ENCODE measurements around the gene AAMP.
A peak's percentile ranks its signal among the peaks of the same experiment; 100 is the strongest.

AAMP gene

DNA sequence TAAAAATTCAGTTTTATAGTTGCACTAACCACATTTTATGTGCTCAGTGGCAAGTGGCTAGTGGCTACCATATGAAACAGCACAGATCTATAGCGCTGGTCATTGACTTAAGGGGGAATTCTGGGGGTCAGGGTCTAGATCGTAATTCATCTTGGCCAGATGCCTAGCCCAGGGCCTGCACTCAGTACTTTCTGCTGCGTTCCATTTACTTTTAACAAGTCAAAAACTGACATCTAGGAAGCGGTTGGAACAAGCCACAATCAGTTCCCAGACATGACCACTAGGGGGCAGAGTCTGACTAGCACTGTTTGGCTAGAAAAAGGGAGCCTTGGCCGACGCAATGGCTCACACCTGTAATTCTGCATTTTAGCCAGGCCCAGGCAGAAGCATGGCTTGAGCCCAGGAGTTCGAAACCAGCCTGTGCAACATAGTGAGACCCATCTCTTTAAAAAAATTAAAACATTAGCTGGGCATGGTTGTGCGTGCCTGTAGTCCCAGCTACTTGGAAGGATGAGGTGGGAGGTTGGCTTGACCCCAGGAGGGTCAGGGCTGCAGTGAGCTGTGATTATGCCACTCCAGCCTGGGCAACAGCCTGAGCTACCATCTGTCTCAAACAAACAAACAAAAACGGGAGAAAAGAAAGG, 31.4 kb upstream of the AAMP start:
- Mint-ChIP-seq H3K9me3 (no peaks in the 10 kb centered on the region), H3K4me1 (peaks cover 8% of the 10 kb centered on the region), H3K4me3 (no peak overlapping the region), H3K27me3 (no peaks in the 10 kb centered on the region), H3K36me3 (no peaks in the 10 kb centered on the region), H3K27ac (no peak overlapping the region)
- ATAC-seq (ENCODE audit: low read depth) (peak; percentile 96), DNase-seq (ENCODE audit: low spot score in 2 of 2) (peak; percentile 87 to 89)

DNA sequence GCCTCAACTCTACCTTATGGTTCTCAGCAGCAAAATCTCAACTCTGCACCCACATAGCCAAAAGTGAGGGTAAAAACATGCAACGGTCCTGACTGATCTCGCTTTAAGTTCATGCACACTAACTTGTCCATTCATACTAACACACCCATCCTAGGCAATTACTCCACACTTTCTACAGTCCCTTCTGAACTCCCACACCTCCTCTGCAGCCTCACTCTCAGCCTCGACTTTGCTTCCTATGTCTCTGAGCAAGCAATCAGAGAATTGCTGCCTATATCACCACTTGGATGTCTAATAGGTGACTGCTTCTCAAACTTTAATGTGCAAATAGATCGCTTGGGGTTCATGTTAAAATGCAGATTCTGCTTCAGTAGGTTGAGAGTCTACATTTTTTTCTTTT, 30.2 kb upstream of the AAMP start:
- Mint-ChIP-seq H3K27me3 (no peaks in the 10 kb centered on the region), H3K36me3 (no peaks in the 10 kb centered on the region), H3K4me3 (no peak overlapping the region), H3K4me1 (peaks cover 10% of the 10 kb centered on the region), H3K27ac (no peak overlapping the region), H3K9me3 (no peaks in the 10 kb centered on the region)
- ATAC-seq (ENCODE audit: low read depth): no peak
- no peak for DNase-seq (ENCODE audit: low spot score in 2 of 2)

GRCh38 chr2:218298314-218298875, 28.5 kb upstream of the AAMP start:
- H3K27me3 Mint-ChIP-seq: no peaks in the 10 kb centered on the region
- no peak overlapping the region for H3K4me3 Mint-ChIP-seq
- no peaks in the 10 kb centered on the region for H3K36me3 Mint-ChIP-seq
- peaks cover 24% of the 10 kb centered on the region for H3K4me1 Mint-ChIP-seq
- no peak for ATAC-seq (ENCODE audit: low read depth)
- no peak for DNase-seq (ENCODE audit: low spot score in 2 of 2)
- no peaks in the 10 kb centered on the region for H3K9me3 Mint-ChIP-seq
- H3K27ac Mint-ChIP-seq: peak overlapping the region; percentile 0

DNA sequence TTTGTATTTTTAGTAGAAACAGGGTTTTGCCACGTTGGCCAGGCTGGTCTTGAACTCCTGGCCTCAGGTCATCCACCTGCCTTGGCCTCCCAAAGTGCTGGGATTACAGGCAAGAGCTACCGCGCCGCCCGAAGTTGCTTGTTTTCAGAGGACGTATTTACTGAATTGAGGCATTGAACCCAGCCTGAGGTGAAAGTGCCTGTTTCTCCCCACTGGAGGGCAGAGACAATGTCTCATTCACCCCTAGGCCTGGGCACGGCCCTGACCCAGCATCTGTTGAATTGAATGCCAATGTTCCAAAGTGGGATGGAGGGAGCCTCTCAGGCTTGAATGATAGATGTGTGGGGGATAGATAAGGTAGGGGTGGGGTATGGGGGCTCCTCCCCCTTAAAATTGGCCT, 26.9 kb upstream of the AAMP start:
- Mint-ChIP-seq H3K9me3 (no peaks in the 10 kb centered on the region), H3K4me3 (no peak overlapping the region), H3K27ac (no peak overlapping the region), H3K27me3 (no peaks in the 10 kb centered on the region), H3K4me1 (peaks cover 29% of the 10 kb centered on the region), H3K36me3 (no peaks in the 10 kb centered on the region)
- ATAC-seq (ENCODE audit: low read depth) (no peak), DNase-seq (ENCODE audit: low spot score in 2 of 2) (no peak)

GRCh38 chr2:218296200-218296599, 26.3 kb upstream of the AAMP start:
- Mint-ChIP-seq H3K4me1 (peaks cover 28% of the 10 kb centered on the region), H3K27ac (no peak overlapping the region), H3K27me3 (no peaks in the 10 kb centered on the region), H3K9me3 (no peaks in the 10 kb centered on the region), H3K4me3 (no peak overlapping the region), H3K36me3 (no peaks in the 10 kb centered on the region)
- ATAC-seq (ENCODE audit: low read depth) (no peak), DNase-seq (ENCODE audit: low spot score in 2 of 2) (no peak)

DNA sequence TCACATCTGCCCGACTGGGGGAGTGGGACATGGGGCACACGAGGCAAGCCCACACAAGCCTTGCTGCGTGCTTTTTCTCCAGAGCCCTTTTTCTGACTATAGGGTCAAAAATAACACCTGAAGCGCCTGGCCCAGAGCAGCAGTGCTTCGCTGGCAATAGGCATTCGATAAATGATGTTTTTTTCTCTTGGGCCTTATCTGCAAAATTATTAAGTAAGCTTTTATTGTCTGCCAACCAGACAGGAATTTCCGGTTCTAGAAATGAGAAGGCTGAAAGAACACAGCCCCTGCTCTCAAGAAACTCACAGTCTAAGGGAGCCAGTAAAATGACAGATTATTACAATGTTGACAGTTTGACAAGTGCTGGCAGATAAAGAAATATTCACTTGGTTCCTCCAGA, 25.1 kb upstream of the AAMP start:
- ATAC-seq (ENCODE audit: low read depth) (no peak), DNase-seq (ENCODE audit: low spot score in 2 of 2) (no peak)
- Mint-ChIP-seq H3K36me3 (peaks cover 1% of the 10 kb centered on the region), H3K9me3 (no peaks in the 10 kb centered on the region), H3K27me3 (no peaks in the 10 kb centered on the region), H3K27ac (no peak overlapping the region), H3K4me3 (no peak overlapping the region), H3K4me1 (peaks cover 32% of the 10 kb centered on the region)

DNA sequence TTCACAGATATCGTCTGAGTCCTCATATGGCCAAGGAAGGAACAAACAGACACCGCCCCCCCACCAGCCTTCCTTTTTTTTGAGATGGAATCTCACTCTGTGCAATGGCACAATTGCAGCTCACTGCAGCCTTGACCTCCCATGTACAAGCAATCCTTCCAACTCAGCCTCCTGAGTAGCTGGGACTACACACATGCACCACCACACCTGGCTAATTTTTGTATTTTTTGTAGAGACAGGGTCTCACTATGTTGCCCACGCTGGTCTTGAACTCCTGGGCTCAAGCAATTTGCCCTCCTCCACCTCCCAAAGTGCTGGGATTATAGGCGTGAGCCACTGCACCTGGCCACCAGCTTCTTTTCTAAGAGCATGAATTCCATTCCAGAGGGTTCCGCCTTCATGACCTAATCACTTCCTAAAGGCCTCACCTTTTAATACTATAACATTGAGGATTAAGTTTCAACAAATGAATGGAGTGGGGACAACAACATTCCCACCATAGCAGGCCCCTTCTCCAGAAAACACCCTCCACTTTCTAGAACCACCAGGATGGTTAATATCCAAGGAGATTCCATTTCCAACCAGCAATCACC, 24.6 kb upstream of the AAMP start:
- no peaks in the 10 kb centered on the region for H3K9me3 Mint-ChIP-seq
- no peaks in the 10 kb centered on the region for H3K27me3 Mint-ChIP-seq
- no peak overlapping the region for H3K27ac Mint-ChIP-seq
- ATAC-seq (ENCODE audit: low read depth) (no peak), DNase-seq (ENCODE audit: low spot score in 2 of 2) (no peak)
- peaks cover 2% of the 10 kb centered on the region for H3K36me3 Mint-ChIP-seq
- H3K4me1 Mint-ChIP-seq: peaks cover 36% of the 10 kb centered on the region
- H3K4me3 Mint-ChIP-seq: no peak overlapping the region

- Mint-ChIP-seq H3K4me3 (peak overlapping the region; percentile 29), H3K27ac (peak overlapping the region; percentile 90), H3K36me3 (peaks cover 2% of the 10 kb centered on the region), H3K27me3 (no peaks in the 10 kb centered on the region), H3K9me3 (no peaks in the 10 kb centered on the region), H3K4me1 (peaks cover 40% of the 10 kb centered on the region)
- no peak for ATAC-seq (ENCODE audit: low read depth)
- no peak for DNase-seq (ENCODE audit: low spot score in 2 of 2)
Observed at GRCh38 chr2:218293715-218294429, 23.9 kb upstream of the AAMP start.

DNA sequence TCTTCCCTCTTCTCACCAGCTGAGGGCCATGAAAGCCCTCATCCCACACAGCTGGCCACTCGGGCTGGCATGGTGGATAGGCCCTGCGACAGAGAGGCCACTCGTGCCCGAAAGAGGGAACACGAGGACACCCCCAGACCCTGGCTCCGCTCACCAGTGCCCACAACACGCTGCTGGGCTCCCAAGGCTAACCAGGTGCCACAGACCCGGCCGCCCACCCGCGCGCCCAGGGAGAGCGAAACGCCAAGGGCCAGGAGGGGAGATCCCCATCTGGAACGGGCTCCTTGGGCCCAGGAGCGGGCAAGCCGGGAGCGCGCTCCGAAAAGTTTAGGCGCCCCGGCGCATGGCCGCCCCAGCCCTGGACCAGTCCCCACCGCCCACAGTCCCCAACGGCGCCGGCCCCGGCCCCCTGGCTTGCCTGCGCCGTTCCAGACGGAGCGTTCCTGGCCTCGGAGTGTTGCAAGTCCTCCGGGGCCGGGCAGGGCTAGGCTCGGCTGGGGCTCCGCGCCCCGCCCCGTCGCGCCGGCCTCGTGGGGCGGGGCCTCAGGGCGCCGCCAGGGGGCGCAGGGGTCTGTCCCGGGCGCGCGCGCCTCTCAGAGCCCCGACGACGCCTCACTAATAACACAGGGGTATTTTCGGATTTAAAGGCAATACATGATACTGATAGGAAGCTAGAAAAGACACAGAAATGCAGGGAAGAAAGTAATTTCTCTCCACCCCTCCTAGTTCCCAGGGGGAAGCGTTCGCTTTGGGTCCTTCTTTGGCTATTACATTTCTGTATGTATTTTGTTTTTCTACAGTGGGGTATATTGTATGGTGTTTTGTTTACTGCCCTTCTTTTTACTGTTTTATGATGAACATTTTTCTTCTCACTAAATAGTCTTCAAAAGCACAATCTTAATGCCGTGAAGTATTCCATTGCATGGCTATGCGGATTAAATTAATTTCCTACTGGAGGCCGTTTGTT, 22.4 kb upstream of the AAMP start, which contains the start of gene TMBIM1:
TMBIM1 (minus strand) TSS at position 456 of the 967 bp plus-strand sequence. CDS start 10,362 bp downstream, outside the sequence.
- Mint-ChIP-seq H3K4me1 (peaks cover 49% of the 10 kb centered on the region), H3K9me3 (no peaks in the 10 kb centered on the region), H3K27me3 (no peaks in the 10 kb centered on the region), H3K4me3 (peak within 1 kb of the TSS; percentile 92), H3K27ac (peak within 1 kb of the TSS; percentile 90), H3K36me3 (peaks cover 2% of the 10 kb centered on the region)
- peak; percentile 72 for ATAC-seq (ENCODE audit: low read depth)
- DNase-seq (ENCODE audit: low spot score in 2 of 2): peak; percentile 84 to 91

- peaks cover 58% of the 10 kb centered on the region for H3K4me1 Mint-ChIP-seq
- H3K9me3 Mint-ChIP-seq: no peaks in the 10 kb centered on the region
- DNase-seq (ENCODE audit: low spot score in 2 of 2) (no peak), ATAC-seq (ENCODE audit: low read depth) (no peak)
- peak overlapping the region; percentile 92 for H3K4me3 Mint-ChIP-seq
- H3K27me3 Mint-ChIP-seq: no peaks in the 10 kb centered on the region
- H3K36me3 Mint-ChIP-seq: peaks cover 4% of the 10 kb centered on the region
- peak overlapping the region; percentile 90 for H3K27ac Mint-ChIP-seq
Observed at GRCh38 chr2:218291318-218292047, 21.5 kb upstream of the AAMP start.

DNA sequence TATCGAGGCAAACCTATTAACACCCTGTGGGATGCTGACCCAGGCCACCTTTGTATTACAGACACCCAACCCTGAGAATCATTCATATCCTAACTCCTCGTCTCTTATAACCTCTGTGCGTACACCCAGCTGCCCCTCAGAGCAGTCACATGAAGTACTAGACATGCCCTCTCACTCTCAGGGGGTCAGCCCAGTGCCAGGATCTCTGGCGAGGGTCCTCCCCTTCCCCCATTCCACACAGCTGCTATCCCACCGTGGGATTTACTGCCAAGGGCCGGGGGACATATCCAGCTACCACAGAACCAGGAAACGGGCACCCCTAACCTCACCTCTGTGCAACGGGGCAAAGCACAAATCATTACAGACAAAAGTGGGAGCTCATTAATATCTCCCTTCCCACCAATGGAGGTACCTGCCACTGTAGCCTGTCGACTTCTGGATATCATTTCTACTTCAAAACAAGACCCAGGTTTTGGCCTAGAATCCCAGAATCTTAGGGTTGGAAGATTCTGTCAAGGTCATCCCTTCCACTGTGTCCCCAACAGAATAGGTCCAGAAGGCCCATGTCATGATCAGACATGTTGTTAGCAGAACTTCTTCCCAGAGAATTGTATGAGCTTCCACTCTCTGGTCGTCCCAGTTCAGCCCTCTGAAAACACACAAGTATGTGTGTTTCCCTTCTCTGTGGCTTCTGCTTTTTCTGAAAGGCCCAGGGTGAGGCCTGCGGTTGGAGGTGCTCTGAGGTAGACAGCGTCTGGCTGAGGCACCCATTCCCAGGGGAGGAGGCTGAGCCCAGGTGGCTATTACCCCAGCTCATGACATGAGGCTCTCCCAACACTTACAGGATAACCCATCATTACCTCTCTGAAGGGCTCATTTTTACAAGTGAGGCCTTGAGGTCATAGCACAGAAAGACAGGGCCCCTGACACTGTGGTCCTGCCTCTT, 20.7 kb upstream of the AAMP start:
- ATAC-seq (ENCODE audit: low read depth) (peak; percentile 74), DNase-seq (ENCODE audit: low spot score in 2 of 2) (peak; percentile 72 to 89)
- peak overlapping the region; percentile 92 for H3K4me3 Mint-ChIP-seq
- peaks cover 65% of the 10 kb centered on the region for H3K4me1 Mint-ChIP-seq
- peaks cover 4% of the 10 kb centered on the region for H3K36me3 Mint-ChIP-seq
- H3K27ac Mint-ChIP-seq: peak overlapping the region; percentile 90
- no peaks in the 10 kb centered on the region for H3K27me3 Mint-ChIP-seq
- no peaks in the 10 kb centered on the region for H3K9me3 Mint-ChIP-seq

DNA sequence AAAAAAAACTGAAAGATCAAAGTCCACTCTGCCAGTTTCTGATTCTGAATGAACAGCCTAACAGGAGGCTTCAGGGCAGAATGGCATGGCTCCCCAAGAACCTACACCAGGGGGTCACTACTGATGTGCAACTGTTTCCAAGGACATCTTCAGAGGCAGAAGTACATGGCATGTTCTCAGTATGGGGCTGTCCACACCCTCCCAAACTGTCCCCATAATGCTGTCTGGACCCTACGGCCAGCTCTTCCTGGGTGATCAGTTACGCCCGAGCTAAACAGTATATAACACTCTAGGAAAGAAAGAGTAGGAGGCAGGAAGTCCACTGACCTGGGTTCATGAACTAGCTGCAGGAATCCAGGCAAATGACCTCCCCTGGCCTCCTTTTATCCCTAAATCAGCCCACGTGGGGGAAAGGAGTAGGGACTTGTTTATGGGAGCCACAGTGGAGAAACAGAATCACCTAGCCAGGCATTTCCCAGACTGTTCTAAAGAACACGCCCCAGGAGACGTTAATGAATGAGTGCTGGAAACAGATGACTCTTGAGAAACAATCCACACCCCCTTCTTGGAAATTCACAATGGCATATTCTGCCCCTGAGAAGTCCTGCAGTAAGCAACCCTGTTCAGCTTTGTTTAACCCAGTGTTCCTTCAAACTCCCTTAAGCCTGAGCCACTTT, 19.8 kb upstream of the AAMP start:
- peak overlapping the region; percentile 92 for H3K4me3 Mint-ChIP-seq
- H3K9me3 Mint-ChIP-seq: no peaks in the 10 kb centered on the region
- DNase-seq (ENCODE audit: low spot score in 2 of 2) (no peak), ATAC-seq (ENCODE audit: low read depth) (no peak)
- peaks cover 4% of the 10 kb centered on the region for H3K36me3 Mint-ChIP-seq
- H3K4me1 Mint-ChIP-seq: peaks cover 68% of the 10 kb centered on the region
- H3K27ac Mint-ChIP-seq: peak overlapping the region; percentile 90
- no peaks in the 10 kb centered on the region for H3K27me3 Mint-ChIP-seq

Measured in memory B cell (primary cell).